Neural progenitor cell (in vitro differentiated cells): ENCODE data around the gene ZNF621.

Source experiments
- EZH2 ChIP-seq: fragments of 200-600 bp; sonication (generic); IDR thresholded peaks from 2 replicates; pipeline ENCODE4 v1.6.1; 2017; ENCODE audit warnings: antibody characterized with exemption, mild to moderate bottlenecking, moderate library complexity
- EZH2phosphoT487 ChIP-seq: fragments of 200-600 bp; sonication (generic); IDR thresholded peaks from 2 replicates; pipeline ENCODE4 v1.6.1; 2017; ENCODE audit warnings: antibody characterized with exemption
- TF ChIP-seq, protein P1 (sequence below): fragments of 200-600 bp; sonication (generic); IDR thresholded peaks from 2 replicates; pipeline ENCODE4 v1.5.1; 2017; ENCODE audit warnings: antibody characterized with exemption, mild to moderate bottlenecking

DNA sequence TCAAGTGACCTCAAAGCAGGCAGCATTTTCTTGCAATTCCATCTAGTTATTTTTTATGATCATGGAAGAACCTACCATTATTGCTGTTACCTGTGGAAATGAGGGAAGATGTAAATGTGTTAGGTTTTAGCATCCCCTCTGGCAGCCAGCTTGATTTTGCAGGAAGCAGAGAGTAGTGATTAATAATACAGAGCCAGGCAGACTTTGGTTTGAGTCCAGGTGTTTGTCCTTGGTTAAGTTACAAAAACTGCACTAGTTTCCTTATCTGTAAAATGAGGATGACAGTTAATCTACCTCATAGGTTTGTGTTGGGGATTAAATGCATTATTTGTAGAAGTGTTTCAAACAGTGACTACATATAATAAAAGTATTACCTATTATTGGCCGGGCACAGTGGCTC lies 6.7 kb upstream of the ZNF621 start:
- TF ChIP-seq, protein P1, sequence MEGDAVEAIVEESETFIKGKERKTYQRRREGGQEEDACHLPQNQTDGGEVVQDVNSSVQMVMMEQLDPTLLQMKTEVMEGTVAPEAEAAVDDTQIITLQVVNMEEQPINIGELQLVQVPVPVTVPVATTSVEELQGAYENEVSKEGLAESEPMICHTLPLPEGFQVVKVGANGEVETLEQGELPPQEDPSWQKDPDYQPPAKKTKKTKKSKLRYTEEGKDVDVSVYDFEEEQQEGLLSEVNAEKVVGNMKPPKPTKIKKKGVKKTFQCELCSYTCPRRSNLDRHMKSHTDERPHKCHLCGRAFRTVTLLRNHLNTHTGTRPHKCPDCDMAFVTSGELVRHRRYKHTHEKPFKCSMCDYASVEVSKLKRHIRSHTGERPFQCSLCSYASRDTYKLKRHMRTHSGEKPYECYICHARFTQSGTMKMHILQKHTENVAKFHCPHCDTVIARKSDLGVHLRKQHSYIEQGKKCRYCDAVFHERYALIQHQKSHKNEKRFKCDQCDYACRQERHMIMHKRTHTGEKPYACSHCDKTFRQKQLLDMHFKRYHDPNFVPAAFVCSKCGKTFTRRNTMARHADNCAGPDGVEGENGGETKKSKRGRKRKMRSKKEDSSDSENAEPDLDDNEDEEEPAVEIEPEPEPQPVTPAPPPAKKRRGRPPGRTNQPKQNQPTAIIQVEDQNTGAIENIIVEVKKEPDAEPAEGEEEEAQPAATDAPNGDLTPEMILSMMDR, result no peak
- TF ChIP-seq EZH2phosphoT487, result no peak
- no peak for TF ChIP-seq EZH2
